MCF 10A (cell line): ENCODE data around the gene MYMX. TPM values are rescaled to one million over a fixed set of nuclear protein-coding genes. Genes with fewer than 3 reads are reported as not detected.

Experiments used
- Bru-seq: library from RNA; stranded (reverse); fragments of 400-500 nt; gene quantifications from one replicate; lab custom pipeline; 2021; lab: Mats Ljungman, UMichigan
- BruChase-seq, 2 experiments: library from RNA; stranded (reverse); fragments of 400-500 nt; gene quantifications; one replicate each; lab custom pipeline; 2021; lab: Mats Ljungman, UMichigan
- BruUV-seq: library from RNA; stranded (reverse); fragments of 400-500 nt; replicated peaks from 2 replicates; lab custom pipeline; 2021; lab: Mats Ljungman, UMichigan
- CTCF ChIA-PET: fragments of 300-600 bp; sonication (Branson Sonifier 250); formaldehyde crosslinking; extraction: SDS; loops from one replicate; lab custom pipeline; 2021; ENCODE audit warnings: antibody characterized with exemption, inconsistent platforms; lab: Yijun Ruan, JAX
- POLR2A ChIA-PET: fragments of 300-600, 350-650 bp; sonication (Branson Sonifier 250); formaldehyde crosslinking; extraction: SDS; loops from one replicate; lab custom pipeline; 2020; ENCODE audit warnings: antibody characterized with exemption, inconsistent platforms; lab: Yijun Ruan, JAX
- DNase-seq: peaks from one replicate; pipeline ENCODE4 v3.0.0-alpha.2; 2018; ENCODE audit not compliant: unreplicated experiment
- H3K27ac Mint-ChIP-seq: one replicate; pipeline ENCODE4 v1.8.0; 2022; ENCODE audit warnings: mild to moderate bottlenecking, low read depth, mixed read lengths; ENCODE audit not compliant: unreplicated experiment
- H3K27me3 Mint-ChIP-seq: one replicate; pipeline ENCODE4 v1.8.0; 2022; ENCODE audit warnings: mixed read lengths; ENCODE audit not compliant: insufficient read depth, unreplicated experiment
- H3K36me3 Mint-ChIP-seq: one replicate; pipeline ENCODE4 v1.8.0; 2022; ENCODE audit warnings: mild to moderate bottlenecking, moderate library complexity, mixed read lengths; ENCODE audit not compliant: insufficient read depth, unreplicated experiment
- H3K4me1 Mint-ChIP-seq: one replicate; pipeline ENCODE4 v1.8.0; 2022; ENCODE audit warnings: mixed read lengths; ENCODE audit not compliant: insufficient read depth, unreplicated experiment
- H3K4me3 Mint-ChIP-seq: one replicate; pipeline ENCODE4 v1.8.0; 2022; ENCODE audit warnings: mild to moderate bottlenecking, moderate library complexity, mixed read lengths; ENCODE audit not compliant: unreplicated experiment
- H3K9me3 Mint-ChIP-seq: one replicate; pipeline ENCODE4 v1.8.0; 2022; ENCODE audit warnings: mixed read lengths; ENCODE audit not compliant: unreplicated experiment
- CTCF ChIP-seq: fragments of 200-600 bp; IDR thresholded peaks from one replicate; pipeline ENCODE4 v1.8.0; 2022; ENCODE audit warnings: antibody characterized with exemption, mild to moderate bottlenecking; ENCODE audit not compliant: unreplicated experiment
- intact Hi-C: fragments of 100-400 bp; cut with micrococcal nuclease; formaldehyde crosslinking; loops from 2 replicates; pipeline ENCODE4 v1.14.1; 2022
- long read RNA-seq: library from polyadenylated mRNA; stranded (forward); transcript quantifications from one replicate; pipeline ENCODE4 v2.0.0, GENCODE V29; 2022
- total RNA-seq: library from RNA; stranded (reverse); gene quantifications from 2 replicates; pipeline ENCODE4 v1.2.3, GENCODE V29; 2022

The MYMX gene
- not detected in 2 replicates for total RNA-seq
- Bru-seq, nascent RNA: not detected
- not detected for BruChase-seq, experiment 1, labeled RNA remaining after a 6-hour chase
- BruChase-seq, experiment 2, labeled RNA remaining after a 2-hour chase: not detected
- long read RNA-seq: 0 reads

GRCh38 chr6:44216677-44217331, at the start of gene MYMX:
Gene MYMX (plus strand): TSS chr6:44216926. CDS start chr6:44217472, 546 bp downstream.
- no peak for DNase-seq
- BruUV-seq: no TSS peak
- H3K27me3 Mint-ChIP-seq: no peaks in the 10 kb centered on the region
- no peaks in the 10 kb centered on the region for H3K36me3 Mint-ChIP-seq
- H3K4me3 Mint-ChIP-seq: no peak within 1 kb of the TSS
- peaks cover 10% of the 10 kb centered on the region for H3K4me1 Mint-ChIP-seq
- no peak for TF ChIP-seq CTCF
- H3K9me3 Mint-ChIP-seq: no peaks in the 10 kb centered on the region
- intact Hi-C loops: no loop called here
- POLR2A ChIA-PET: interaction anchor here (0.6 kb wide), 1 partner anchor 1265 kb away, joined by 4 read pairs; no protein-coding TSS in a partner anchor
- no peak within 1 kb of the TSS for H3K27ac Mint-ChIP-seq
- CTCF ChIA-PET: interaction anchor here (0.6 to 2.3 kb wide), 5 partner anchors 16 to 551 kb away, joined by 3 to 5 read pairs (median 4); partner anchors contain the start of gene VEGFA

GRCh38 chr6:44167567-44167966, 49.2 kb upstream of the MYMX start:
- ChIA-PET CTCF (interaction anchor here (0.6 to 0.7 kb wide), 3 partner anchors 18 to 58 kb away, joined by 3 to 8 read pairs (median 6); no protein-coding TSS in a partner anchor), POLR2A (interaction anchor here (0.8 to 3.0 kb wide), 2 partner anchors 9 to 79 kb away, joined by 5 to 11 read pairs; partner anchors contain the start of genes CAPN11 and HSP90AB1)
- TF ChIP-seq CTCF: no peak
- Mint-ChIP-seq H3K27ac (no peak overlapping the region), H3K9me3 (no peaks in the 10 kb centered on the region), H3K4me3 (no peak overlapping the region), H3K36me3 (no peaks in the 10 kb centered on the region), H3K27me3 (peaks cover 23% of the 10 kb centered on the region), H3K4me1 (peaks cover 13% of the 10 kb centered on the region)
- intact Hi-C loops: no loop called here
- no TSS peak for BruUV-seq
- no peak for DNase-seq

GRCh38 chr6:44169154-44169553, 47.6 kb upstream of the MYMX start:
- Mint-ChIP-seq H3K4me1 (peaks cover 16% of the 10 kb centered on the region), H3K27me3 (peaks cover 21% of the 10 kb centered on the region), H3K36me3 (no peaks in the 10 kb centered on the region), H3K4me3 (no peak overlapping the region), H3K9me3 (no peaks in the 10 kb centered on the region), H3K27ac (peak overlapping the region; percentile 69)
- no peak for TF ChIP-seq CTCF
- POLR2A ChIA-PET: interaction anchor here (1.2 to 3.0 kb wide), 2 partner anchors 77 to 88 kb away, joined by 3 to 11 read pairs; partner anchors contain the start of genes HSP90AB1 and SLC35B2
- DNase-seq: peak; percentile 38
- intact Hi-C loops: no loop called here
- BruUV-seq: no TSS peak
- CTCF ChIA-PET: interaction anchor here (0.6 to 4.9 kb wide), 11 partner anchors 11 to 268 kb away, joined by 3 to 38 read pairs (median 4); partner anchors contain the start of gene AARS2
